ENCODE data around the gene DPPA2.

Gene DPPA2

GRCh38 chr3:109270779-109271178, 45.5 kb downstream of the DPPA2 start:
- Histone ChIP-seq H3F3A (ENCODE audit: low read depth) (0 out of 2 replicates have a peak, but pooled peaks cover 5% of the 10 kb centered on the region), H3K9me2 (replicated peaks; ENCODE audit: low read depth, low read length) (no peaks in the 10 kb centered on the region), H3K4me3 (ENCODE audit: low read length, poor library complexity, severe bottlenecking) (no peak overlapping the region), H3K9me3 (ENCODE audit: insufficient read depth, low read depth, low read length) (no peaks in the 10 kb centered on the region), H3K27me3 (ENCODE audit: insufficient read depth, low read length, poor library complexity, severe bottlenecking) (no peaks in the 10 kb centered on the region), H3K4me1 (ENCODE audit: insufficient read depth, low read length, poor library complexity, severe bottlenecking) (peaks cover 20% of the 10 kb centered on the region), H4K20me1 (ENCODE audit: insufficient read depth, low read length, poor library complexity, severe bottlenecking) (no peaks in the 10 kb centered on the region), H3K79me2 (ENCODE audit: insufficient read depth, low read length) (no peaks in the 10 kb centered on the region), H3K9ac (ENCODE audit: low read depth, low read length, poor library complexity, severe bottlenecking) (no peak overlapping the region), H3K36me3 (ENCODE audit: insufficient read depth, low read length) (no peaks in the 10 kb centered on the region), H3K4me2 (ENCODE audit: low read depth, low read length, poor library complexity, severe bottlenecking) (no peak overlapping the region), H2AFZ (ENCODE audit: low read length) (0 out of 2 replicates have a peak overlapping the region, but pooled peaks have one; percentile 13)
- TF ChIP-seq CTCF (conservative IDR thresholded peaks at IDR 0.05; ENCODE audit: low read length) (no peak), EZH2phosphoT487 (IDR thresholded peaks at IDR 0.05; ENCODE audit: borderline replicate concordance) (no peak)

- no peak overlapping the region for H3K4me3 ChIP-seq (ENCODE audit: low read length, poor library complexity, severe bottlenecking)
- H3F3A ChIP-seq (ENCODE audit: low read depth), result 0 out of 2 replicates have a peak, but pooled peaks cover 1% of the 10 kb centered on the region
- H4K20me1 ChIP-seq (ENCODE audit: insufficient read depth, low read length, poor library complexity, severe bottlenecking), result no peaks in the 10 kb centered on the region
- H3K9me2 ChIP-seq (replicated peaks; ENCODE audit: low read depth, low read length), result no peaks in the 10 kb centered on the region
- no peaks in the 10 kb centered on the region for H3K36me3 ChIP-seq (ENCODE audit: insufficient read depth, low read length)
- H3K4me1 ChIP-seq (ENCODE audit: insufficient read depth, low read length, poor library complexity, severe bottlenecking), result peaks cover 14% of the 10 kb centered on the region
- TF ChIP-seq CTCF (conservative IDR thresholded peaks at IDR 0.05; ENCODE audit: low read length) (no peak), EZH2phosphoT487 (IDR thresholded peaks at IDR 0.05; ENCODE audit: borderline replicate concordance) (no peak)
- no peak overlapping the region for H3K9ac ChIP-seq (ENCODE audit: low read depth, low read length, poor library complexity, severe bottlenecking)
- H2AFZ ChIP-seq (ENCODE audit: low read length), result peak overlapping the region; percentile 13; the same call in 1 of the 2 replicates
- H3K4me2 ChIP-seq (ENCODE audit: low read depth, low read length, poor library complexity, severe bottlenecking), result no peak overlapping the region
- no peaks in the 10 kb centered on the region for H3K9me3 ChIP-seq (ENCODE audit: insufficient read depth, low read depth, low read length)
- H3K79me2 ChIP-seq (ENCODE audit: insufficient read depth, low read length), result no peaks in the 10 kb centered on the region
- no peaks in the 10 kb centered on the region for H3K27me3 ChIP-seq (ENCODE audit: insufficient read depth, low read length, poor library complexity, severe bottlenecking)
Observed at GRCh38 chr3:109269577-109270275, 46.6 kb downstream of the DPPA2 start.

GRCh38 chr3:109268181-109268580, 48.1 kb downstream of the DPPA2 start:
- no peaks in the 10 kb centered on the region for H4K20me1 ChIP-seq (ENCODE audit: insufficient read depth, low read length, poor library complexity, severe bottlenecking)
- no peaks in the 10 kb centered on the region for H3K27me3 ChIP-seq (ENCODE audit: insufficient read depth, low read length, poor library complexity, severe bottlenecking)
- H3K79me2 ChIP-seq (ENCODE audit: insufficient read depth, low read length), result no peaks in the 10 kb centered on the region
- no peaks in the 10 kb centered on the region for H3K9me3 ChIP-seq (ENCODE audit: insufficient read depth, low read depth, low read length)
- no peak overlapping the region for H2AFZ ChIP-seq (ENCODE audit: low read length)
- H3K36me3 ChIP-seq (ENCODE audit: insufficient read depth, low read length), result no peaks in the 10 kb centered on the region
- H3K9me2 ChIP-seq (replicated peaks; ENCODE audit: low read depth, low read length), result no peaks in the 10 kb centered on the region
- H3K4me3 ChIP-seq (ENCODE audit: low read length, poor library complexity, severe bottlenecking), result no peak overlapping the region
- H3F3A ChIP-seq (ENCODE audit: low read depth), result no peaks in the 10 kb centered on the region
- H3K4me2 ChIP-seq (ENCODE audit: low read depth, low read length, poor library complexity, severe bottlenecking), result no peak overlapping the region
- no peak for TF ChIP-seq EZH2phosphoT487 (IDR thresholded peaks at IDR 0.05; ENCODE audit: borderline replicate concordance)
- TF ChIP-seq CTCF (conservative IDR thresholded peaks at IDR 0.05; ENCODE audit: low read length), result no peak
- peaks cover 6% of the 10 kb centered on the region for H3K4me1 ChIP-seq (ENCODE audit: insufficient read depth, low read length, poor library complexity, severe bottlenecking)
- no peak overlapping the region for H3K9ac ChIP-seq (ENCODE audit: low read depth, low read length, poor library complexity, severe bottlenecking)
